Lower leg skin (tissue), 3 donors: ENCODE data around the gene ELFN2.

Source experiments
- POLR2A ChIP-seq, 2 donors: fragments of 450-650 bp; IDR thresholded peaks; one replicate each; pipeline ENCODE4 v1.6.1; 2016 to 2017; ENCODE audit warnings: antibody characterized with exemption in 2 of 2, mild to moderate bottlenecking in 1 of 2, moderate library complexity in 1 of 2
- TF ChIP-seq, protein P1 (sequence below), 3 donors: fragments of 450-650 bp; IDR thresholded peaks; one replicate each; pipeline ENCODE4 v1.5.1; 2016; ENCODE audit warnings: antibody characterized with exemption in 3 of 3, mild to moderate bottlenecking in 3 of 3, moderate library complexity in 2 of 3

DNA sequence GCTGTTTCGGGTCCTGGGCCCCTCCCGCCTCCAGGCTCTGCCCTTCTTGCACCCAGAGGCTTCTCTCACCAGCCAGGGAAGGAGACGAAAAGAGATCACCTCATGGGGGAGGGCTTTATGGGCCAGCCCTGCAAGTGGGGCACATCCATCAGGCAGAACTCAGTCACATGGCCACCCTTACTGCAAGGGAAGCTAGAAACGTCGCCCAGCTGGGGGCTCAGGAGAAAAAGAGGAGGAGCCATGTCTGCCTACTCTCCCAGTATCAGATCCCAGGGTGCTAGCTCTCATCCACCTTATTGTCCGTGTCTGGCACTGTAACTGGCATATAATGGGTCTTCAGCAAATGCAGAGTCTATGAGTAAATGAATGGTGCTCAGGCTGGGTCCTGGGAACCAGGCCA is 34.7 kb upstream of the ELFN2 start:
- no peak for TF ChIP-seq POLR2A (IDR thresholded peaks at IDR 0.05)
- TF ChIP-seq, protein P1, sequence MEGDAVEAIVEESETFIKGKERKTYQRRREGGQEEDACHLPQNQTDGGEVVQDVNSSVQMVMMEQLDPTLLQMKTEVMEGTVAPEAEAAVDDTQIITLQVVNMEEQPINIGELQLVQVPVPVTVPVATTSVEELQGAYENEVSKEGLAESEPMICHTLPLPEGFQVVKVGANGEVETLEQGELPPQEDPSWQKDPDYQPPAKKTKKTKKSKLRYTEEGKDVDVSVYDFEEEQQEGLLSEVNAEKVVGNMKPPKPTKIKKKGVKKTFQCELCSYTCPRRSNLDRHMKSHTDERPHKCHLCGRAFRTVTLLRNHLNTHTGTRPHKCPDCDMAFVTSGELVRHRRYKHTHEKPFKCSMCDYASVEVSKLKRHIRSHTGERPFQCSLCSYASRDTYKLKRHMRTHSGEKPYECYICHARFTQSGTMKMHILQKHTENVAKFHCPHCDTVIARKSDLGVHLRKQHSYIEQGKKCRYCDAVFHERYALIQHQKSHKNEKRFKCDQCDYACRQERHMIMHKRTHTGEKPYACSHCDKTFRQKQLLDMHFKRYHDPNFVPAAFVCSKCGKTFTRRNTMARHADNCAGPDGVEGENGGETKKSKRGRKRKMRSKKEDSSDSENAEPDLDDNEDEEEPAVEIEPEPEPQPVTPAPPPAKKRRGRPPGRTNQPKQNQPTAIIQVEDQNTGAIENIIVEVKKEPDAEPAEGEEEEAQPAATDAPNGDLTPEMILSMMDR (IDR thresholded peaks at IDR 0.05) = no peak
